HEK293 (cell line): Measurements from ENCODE around the gene RASA2.

Experiments
- ZNF114 ChIP-seq: fragments of 450-650 bp; formaldehyde crosslinking; IDR thresholded peaks from 2 replicates; pipeline ENCODE4 v1.5.0; 2017; ENCODE audit warnings: missing biosample characterization, missing genetic modification characterization
- ZNF202 ChIP-seq: fragments of 450-650 bp; formaldehyde crosslinking; IDR thresholded peaks from 2 replicates; pipeline ENCODE4 v1.5.1; 2016; ENCODE audit warnings: missing biosample characterization, missing genetic modification characterization, borderline replicate concordance
- ZNF391 ChIP-seq: fragments of 450-650 bp; formaldehyde crosslinking; IDR thresholded peaks from 2 replicates; pipeline ENCODE4 v1.5.1; 2016; ENCODE audit warnings: low read depth, missing biosample characterization, missing genetic modification characterization, borderline replicate concordance
- TF ChIP-seq, protein P1 (sequence below): fragments of 450-650 bp; formaldehyde crosslinking; IDR thresholded peaks from 2 replicates; pipeline ENCODE4 v1.5.1; 2016; ENCODE audit warnings: missing biosample characterization, missing genetic modification characterization
- TF ChIP-seq, protein P2 (sequence below): fragments of 450-650 bp; formaldehyde crosslinking; IDR thresholded peaks from 2 replicates; pipeline ENCODE4 v1.5.1; 2016; ENCODE audit warnings: missing biosample characterization, missing genetic modification characterization

DNA sequence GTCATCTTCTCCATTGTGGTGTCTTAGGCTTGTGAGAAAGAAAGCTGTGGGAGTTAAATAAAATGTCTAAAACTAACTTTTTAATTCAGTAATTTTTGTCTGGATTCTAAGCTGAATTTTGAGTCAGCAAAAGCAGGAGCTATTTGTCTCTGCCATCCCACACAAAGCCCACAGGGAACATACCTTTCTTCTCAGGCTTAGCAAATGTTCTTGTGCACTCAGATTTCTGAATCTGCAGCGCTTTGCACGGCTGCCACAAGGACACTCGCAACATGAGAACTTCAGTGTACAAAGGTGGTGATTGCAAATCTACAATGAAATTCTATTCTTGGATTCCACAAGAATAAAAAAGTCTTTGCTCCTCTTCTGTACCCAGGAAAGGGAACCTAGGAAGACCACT, 163.0 kb downstream of the RASA2 start:
- TF ChIP-seq ZNF114 (tag by site-specific recombination) (no peak), ZNF391 (no peak), ZNF202 (tag by site-specific recombination) (no peak)
- TF ChIP-seq, protein P1, sequence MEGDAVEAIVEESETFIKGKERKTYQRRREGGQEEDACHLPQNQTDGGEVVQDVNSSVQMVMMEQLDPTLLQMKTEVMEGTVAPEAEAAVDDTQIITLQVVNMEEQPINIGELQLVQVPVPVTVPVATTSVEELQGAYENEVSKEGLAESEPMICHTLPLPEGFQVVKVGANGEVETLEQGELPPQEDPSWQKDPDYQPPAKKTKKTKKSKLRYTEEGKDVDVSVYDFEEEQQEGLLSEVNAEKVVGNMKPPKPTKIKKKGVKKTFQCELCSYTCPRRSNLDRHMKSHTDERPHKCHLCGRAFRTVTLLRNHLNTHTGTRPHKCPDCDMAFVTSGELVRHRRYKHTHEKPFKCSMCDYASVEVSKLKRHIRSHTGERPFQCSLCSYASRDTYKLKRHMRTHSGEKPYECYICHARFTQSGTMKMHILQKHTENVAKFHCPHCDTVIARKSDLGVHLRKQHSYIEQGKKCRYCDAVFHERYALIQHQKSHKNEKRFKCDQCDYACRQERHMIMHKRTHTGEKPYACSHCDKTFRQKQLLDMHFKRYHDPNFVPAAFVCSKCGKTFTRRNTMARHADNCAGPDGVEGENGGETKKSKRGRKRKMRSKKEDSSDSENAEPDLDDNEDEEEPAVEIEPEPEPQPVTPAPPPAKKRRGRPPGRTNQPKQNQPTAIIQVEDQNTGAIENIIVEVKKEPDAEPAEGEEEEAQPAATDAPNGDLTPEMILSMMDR: no peak
- TF ChIP-seq, protein P2, sequence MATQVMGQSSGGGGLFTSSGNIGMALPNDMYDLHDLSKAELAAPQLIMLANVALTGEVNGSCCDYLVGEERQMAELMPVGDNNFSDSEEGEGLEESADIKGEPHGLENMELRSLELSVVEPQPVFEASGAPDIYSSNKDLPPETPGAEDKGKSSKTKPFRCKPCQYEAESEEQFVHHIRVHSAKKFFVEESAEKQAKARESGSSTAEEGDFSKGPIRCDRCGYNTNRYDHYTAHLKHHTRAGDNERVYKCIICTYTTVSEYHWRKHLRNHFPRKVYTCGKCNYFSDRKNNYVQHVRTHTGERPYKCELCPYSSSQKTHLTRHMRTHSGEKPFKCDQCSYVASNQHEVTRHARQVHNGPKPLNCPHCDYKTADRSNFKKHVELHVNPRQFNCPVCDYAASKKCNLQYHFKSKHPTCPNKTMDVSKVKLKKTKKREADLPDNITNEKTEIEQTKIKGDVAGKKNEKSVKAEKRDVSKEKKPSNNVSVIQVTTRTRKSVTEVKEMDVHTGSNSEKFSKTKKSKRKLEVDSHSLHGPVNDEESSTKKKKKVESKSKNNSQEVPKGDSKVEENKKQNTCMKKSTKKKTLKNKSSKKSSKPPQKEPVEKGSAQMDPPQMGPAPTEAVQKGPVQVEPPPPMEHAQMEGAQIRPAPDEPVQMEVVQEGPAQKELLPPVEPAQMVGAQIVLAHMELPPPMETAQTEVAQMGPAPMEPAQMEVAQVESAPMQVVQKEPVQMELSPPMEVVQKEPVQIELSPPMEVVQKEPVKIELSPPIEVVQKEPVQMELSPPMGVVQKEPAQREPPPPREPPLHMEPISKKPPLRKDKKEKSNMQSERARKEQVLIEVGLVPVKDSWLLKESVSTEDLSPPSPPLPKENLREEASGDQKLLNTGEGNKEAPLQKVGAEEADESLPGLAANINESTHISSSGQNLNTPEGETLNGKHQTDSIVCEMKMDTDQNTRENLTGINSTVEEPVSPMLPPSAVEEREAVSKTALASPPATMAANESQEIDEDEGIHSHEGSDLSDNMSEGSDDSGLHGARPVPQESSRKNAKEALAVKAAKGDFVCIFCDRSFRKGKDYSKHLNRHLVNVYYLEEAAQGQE: no peak
